Mesenteric fat pad (tissue), 1 donor: Measurements from ENCODE around the gene FCGR3A. TPM values are rescaled to one million over a fixed set of nuclear protein-coding genes. Genes with fewer than 3 reads are reported as not detected.
"Not testable (repeated sequence)": the region's sequence is repeated elsewhere in the genome, so short reads cannot be mapped to it uniquely, and the experiment has no call there.

Source experiments
- DNase-seq: peaks from one replicate; pipeline ENCODE4 v3.0.0-alpha.2; 2020; ENCODE audit warnings: low spot score
- total RNA-seq: library from RNA; stranded (reverse); fragmentation: NEBNext Ultra II Directional; extraction: Animal tissue kit (Norgen Biotek cat#: 25700); gene quantifications from one replicate; pipeline ENCODE4 v1.2.1, GENCODE V29; 2021
- donor health status: DM: yes; HTN: yes; CAD: no.

The FCGR3A gene
- total RNA-seq, 1 donor from 2014 or later: 117 TPM

DNA sequence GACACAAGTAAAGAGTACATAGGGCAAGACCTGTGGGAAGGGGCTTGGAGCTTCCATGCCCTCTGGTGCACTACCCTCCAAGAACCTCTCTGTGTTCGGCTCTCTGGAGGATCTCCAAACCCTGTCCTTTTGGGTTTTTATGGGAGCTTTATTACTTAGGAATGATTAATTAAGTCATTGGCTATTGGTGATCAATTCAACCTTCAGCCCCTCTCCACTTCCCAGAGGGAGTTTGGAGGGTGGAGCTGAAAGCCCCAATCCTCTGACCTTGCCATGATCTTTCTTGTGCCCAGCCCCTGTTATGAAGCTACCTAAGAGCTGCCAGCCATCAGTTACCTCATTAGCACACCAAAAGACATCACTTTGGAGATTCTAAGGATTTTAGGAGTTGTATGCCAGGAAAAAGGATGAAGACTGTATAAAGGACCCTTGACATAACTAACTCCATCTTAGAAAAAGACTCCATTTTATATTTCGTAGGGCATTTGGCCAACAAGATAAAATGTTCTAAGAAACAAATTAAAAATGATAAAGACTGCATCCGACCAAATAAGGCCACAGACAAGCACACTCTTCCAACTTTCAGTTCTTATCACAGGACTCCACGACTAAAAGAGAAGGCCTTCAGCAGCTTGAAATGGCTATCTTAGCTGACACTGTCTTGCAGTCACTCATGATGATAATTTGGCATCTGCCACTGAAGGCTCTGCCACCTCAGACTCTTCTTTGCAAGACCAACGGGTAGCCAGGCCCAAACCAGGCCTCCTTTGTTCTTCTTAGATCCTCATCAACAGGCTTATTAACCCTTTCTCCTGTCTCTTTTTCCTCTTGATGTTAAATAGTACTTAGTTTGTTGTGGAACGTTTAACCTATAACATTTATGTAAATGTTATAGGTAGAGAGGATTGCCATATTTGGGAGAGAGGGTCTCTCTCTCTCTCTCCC lies 8.2 kb upstream of the FCGR3A start:
- not testable (repeated sequence) for DNase-seq

DNA sequence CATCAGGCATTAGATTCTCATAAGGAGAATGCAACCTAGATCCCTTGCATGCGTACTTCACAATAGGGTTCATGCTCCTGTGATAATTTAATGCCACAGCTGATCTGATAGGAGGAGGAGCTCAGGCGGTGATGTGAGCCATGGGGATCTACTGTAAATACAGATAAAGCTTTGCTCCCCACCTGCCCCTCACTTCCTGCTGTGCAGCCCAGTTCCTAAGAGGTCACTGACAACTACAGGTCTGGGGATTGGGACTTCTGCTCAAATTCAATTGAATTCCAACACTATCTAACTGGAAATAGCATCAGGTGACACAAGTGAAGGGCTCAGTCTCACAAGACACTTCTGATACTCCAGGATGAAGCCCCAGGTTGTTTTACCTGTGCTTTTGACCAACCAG lies 7.4 kb upstream of the FCGR3A start:
- not testable (repeated sequence) for DNase-seq

DNA sequence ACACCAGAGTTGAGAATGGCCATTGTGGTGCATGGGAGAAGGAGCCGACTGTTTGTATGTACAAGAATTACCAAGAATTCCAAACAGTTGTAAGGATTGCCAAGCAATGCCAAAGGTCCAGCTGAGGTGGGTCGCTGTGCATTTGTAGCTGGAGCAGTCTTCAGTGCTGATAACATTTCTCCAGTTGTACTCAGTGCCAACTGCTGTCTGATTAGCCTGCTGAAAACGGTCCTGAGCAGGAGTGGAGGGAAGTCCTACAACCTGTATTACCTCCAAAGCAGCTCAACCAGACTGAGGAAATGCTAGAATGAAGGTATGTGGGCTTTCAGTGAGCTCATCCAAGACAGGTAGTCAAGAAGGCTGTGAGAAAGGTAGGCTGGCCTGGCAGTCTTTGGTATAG lies 6.5 kb upstream of the FCGR3A start:
- not testable (repeated sequence) for DNase-seq

DNA sequence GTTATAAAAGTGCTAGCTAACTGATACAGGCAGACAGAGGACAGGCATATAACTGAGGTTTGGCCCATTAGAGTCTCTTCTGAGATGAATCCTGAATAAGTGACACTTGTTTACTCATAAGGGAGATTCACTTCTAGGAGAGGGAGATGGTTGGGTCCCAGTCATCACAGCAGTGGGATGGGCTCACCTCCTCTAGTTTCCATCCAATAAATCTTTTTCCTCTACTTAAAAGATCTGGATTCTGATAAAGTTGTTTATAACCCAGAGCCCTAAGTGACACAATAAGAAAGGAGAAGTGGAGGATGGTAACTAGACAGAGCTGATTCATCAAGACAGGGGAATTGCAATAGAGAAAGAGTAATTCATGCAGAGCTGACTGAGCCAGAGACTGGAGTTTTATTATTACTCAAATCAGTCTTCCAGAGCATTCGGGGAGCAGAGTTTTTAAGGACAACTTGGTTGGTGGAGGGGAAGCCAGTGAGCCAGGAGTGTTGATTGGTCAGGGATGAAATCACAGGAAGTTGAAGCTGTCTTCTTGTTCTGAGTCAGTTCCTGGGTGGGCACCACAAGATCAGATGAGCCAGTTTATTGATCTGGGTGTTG lies 5.3 kb upstream of the FCGR3A start:
- not testable (repeated sequence) for DNase-seq

DNA sequence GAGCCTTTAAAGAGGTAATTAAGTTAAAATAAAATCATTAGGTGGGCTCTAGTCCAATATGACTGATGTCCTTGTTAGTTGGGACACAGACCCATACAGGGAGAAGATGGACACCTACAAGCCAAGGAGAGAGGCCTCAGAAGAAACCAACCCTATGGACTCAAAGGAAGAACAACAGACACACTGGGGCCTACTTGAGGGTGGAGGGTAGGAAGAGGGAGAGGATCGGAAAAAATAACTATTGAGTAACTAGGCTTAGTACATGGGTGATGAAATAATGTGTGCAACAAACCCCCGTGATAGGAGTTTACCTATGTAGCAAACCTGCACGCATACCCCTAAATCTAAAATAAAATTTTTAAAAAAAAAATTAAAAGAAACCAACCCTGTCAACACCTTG lies 4.7 kb upstream of the FCGR3A start:
- not testable (repeated sequence) for DNase-seq

DNA sequence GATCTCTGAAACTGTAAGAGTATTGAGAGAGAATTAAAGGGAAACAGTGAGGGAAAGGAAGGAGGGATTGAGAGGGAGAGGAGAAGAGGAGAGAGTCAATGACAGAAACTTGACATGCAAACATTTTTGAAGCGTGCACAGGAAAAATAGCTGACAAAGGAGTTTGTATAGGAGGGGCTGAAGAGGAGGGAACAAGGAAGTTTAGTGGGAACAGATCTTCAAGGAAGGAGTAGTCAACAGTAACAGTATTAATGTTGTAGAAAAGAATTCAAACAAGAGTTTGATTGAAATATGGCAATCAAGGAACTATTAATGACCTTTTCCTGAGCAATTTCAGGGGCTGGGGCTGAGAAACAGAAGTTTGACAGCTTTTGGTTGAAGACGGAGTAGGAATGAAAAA lies 4.0 kb upstream of the FCGR3A start:
- not testable (repeated sequence) for DNase-seq

DNA sequence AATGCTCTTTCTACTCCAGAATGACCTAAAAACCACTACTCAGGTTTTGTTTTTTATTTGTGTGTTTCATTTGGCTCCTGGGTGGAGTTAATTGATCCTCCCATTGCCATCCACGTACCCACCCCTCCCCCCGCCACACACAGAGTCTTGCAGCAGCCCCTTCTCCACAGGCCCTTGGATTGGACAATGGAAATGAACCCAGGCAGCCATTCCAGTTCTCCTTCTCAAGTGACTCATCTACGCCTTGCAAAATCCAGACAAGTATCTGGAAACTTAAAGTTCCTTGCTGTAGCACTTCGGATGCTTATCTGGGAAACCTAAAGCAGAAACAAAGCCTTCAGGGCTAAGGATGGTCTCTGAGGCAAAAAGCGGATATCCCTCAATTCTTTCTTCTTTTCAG lies 1.3 kb upstream of the FCGR3A start:
- not testable (repeated sequence) for DNase-seq

DNA sequence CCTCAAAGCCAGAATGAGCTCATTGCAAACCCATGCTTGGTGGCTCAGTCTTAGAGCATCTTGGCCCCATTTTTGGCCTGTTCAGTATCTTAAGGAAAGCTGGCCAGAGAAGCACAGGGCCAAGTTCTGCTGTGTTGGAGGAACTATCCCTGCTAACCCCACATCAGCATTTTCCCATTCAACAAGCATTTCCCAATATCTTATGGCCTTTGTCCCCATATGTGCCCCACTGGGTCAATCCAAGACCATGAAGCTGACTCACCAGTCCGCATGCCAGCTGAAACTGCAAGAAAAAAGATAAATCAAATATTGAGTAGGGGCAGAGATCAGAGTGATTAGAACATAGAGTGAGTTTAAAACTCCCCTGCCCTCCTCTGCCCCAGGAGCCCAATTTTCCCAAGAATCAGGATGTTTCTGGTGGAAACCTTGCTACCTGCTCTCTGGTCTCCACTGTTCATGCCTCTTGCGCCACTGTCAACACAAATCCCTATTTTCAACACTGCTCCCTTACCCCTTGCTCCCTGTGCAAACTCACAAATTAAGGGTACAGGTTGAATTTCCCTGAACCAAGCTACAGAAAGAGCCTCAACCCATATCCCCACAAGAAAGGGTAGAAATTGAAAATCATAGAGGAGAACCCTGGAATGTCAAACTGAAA lies 740 bp downstream of the FCGR3A start:
- DNase-seq: not testable (repeated sequence)

DNA sequence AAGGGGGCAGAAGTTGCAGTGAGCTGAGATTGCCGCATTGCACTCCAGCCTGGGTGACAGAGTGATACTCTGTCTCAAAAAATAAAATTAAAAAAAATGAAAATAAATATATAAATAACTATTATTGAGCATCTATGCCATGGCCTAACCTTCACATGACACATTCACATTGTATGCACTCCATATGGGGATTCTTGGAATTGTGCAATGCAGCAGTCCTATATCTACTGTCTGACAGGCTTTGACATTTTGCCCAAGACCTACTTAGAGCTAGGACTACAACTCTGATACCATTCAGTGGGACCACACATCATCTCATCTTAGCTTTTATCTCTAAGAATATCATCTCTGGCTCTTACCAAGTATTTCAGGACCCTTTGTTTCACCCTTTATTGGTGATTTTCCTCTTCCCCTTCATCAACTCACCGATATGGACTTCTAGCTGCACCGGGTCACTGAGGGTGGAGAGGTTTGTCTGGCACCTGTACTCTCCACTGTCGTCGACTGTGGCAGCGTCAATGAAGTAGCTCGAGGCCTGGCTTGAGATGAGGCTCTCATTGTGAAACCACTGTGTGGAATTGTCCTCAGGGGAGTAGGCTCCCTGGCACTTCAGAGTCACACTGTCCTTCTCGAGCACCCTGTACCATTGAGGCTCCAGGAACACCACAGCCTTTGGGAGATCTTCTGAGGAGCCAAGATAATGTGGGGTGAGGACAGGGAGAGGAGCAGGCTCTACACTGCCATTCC lies 1.4 kb downstream of the FCGR3A start:
- DNase-seq: not testable (repeated sequence)

DNA sequence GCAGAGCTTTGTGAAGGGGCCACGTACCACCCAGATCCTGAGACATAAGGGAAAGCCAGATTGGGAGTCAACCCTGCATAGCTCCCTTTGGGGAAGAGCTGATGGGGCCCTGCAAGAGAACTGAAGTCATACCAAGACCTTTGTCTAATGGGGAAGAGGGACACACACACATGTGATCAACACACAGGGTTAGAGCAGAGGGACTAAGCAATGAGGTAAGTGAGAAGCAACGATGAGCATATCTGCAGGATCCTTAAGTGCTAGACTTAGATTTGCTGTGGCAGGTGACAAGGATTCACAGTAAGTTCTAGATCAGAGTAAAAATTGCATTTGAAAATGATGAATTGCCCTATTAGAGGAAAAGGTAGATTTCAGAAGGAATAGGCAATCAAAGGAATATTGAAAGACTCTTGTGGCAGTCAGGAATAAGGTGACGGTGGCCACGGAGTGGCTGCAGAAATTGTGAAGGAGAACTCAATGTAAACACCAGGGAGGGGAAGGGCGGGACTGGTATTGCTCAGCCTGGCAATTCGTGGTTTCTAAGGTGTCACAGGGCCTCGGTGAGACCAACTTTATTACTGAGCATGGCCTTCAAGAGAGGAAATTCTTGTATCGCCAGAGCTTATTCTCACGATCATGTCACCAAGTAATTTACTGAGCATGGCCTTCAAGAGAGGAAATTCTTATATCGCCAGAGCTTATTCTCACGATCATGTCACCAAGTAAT lies 4.5 kb downstream of the FCGR3A start:
- not testable (repeated sequence) for DNase-seq

DNA sequence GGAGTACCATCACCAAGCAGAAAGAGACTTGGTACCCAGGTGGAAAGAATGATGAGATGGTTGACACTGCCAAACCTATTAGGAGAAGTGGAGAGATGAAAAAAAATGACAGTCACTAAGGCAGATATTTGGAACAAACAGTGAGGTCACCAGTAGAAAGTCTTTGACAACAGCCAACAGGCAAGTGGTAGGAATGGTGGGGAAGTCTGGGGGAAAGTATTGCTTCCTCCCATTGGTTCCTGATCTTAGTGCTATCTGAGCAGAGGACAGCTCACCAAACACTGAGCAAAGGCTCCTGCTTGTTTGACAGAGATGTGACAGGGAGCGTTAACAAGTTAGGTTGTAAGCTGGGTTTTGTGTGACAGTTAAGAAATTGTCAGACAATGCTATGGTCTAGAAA lies 6.5 kb downstream of the FCGR3A start:
- not testable (repeated sequence) for DNase-seq

DNA sequence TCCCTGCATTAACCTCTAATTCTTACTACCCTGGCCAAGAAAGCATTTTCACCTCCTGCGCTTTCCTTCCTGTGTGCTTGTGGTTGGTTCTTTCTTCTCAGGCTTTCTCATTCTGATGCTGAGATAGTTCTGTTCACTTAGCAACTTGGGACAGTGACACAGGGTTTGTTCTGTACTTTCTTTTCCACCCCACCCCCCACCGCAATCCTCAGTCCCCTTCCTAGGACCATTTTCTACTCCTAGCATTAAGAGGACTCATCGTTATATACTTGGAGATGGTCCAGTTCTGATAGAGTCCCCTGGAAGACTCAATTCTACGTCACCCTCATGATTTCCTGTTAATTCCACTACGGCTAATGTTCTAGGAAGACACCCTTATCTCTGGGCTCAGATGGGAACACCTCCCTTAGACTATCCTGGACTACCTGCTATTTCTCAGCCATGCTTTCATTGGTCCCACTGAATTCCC lies 7.5 kb downstream of the FCGR3A start:
- DNase-seq: not testable (repeated sequence)

DNA sequence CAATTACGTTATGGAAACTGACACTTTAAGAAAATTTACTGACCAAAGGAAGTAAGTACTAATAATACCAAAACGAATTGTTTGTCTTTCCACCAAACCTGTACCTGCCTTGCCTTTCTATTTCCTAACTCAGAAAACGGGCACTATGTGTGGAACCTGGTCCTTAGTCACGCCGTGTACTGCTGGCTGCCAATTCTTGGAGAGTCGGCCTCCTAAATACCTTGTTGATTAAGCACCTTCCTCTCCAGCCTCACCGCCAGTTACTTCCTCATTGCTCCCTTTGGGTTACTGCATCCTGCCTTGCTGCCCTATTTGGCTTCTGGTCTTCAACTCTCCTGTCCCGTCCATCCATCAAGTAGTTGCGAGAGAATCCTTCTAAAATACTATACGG lies 9.1 kb downstream of the FCGR3A start:
- DNase-seq: not testable (repeated sequence)

DNA sequence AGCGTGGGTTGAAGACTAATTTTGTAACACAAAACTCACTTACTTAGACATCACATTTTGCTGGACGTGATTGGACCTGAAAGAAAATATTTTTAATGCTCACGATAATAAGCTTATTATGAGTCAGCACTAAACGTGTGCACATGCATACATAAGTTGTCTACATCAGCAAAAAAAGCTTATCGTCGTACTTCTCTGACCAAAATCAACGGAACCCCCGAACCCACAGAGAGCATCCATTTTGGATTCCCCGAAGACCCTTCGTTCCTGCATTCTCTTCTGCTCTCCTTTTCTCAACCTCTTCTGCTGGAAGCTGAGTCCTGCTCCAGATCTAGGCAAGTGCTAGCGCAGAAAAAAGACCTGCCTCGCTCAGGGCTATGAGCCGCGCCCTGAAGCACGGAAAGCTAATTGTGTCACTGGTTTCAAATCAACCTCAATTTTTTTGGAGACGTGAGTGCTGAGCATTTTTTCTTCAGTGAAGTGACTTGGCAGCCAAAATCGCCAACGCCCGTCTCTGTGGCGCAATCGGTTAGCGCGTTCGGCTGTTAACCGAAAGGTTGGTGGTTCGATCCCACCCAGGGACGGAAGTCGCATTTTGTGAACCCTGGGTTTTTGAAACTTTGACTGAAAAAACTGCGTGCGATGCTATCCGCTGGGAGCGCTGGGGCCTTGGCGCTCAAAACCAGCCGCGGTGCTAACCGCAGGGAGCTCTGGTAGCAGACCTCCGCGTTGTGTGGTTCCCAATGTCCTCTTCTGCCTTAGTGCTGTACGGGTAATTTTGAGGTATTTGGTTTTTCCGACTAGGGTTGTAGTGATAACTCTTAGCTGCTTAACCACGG lies 9.7 kb downstream of the FCGR3A start:
- not testable (repeated sequence) for DNase-seq

DNA sequence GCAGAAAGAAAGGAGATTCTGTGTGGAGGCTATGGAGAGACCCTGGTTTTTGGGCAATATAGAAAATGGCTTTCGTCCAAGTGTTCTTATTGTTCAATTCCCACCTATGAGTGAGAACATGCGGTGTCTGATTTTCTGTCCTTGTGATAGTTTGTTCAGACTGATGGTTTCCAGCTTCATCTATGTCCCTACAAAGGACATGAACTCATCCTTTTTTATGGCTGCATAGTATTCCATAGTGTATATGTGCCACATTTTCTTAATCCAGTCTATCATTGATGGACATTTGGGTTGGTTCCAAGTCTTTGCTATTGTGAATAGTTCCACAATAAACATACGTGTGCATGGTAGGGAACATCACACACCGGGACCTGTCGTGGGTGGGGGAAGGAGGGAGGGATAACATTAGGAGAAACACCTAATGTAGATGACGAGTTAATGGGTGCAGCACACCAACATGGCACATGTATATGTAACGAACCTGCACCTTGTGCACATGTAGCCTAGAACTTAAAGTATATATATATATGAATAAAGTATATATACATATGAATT lies 10.6 kb downstream of the FCGR3A start:
- not testable (repeated sequence) for DNase-seq

DNA sequence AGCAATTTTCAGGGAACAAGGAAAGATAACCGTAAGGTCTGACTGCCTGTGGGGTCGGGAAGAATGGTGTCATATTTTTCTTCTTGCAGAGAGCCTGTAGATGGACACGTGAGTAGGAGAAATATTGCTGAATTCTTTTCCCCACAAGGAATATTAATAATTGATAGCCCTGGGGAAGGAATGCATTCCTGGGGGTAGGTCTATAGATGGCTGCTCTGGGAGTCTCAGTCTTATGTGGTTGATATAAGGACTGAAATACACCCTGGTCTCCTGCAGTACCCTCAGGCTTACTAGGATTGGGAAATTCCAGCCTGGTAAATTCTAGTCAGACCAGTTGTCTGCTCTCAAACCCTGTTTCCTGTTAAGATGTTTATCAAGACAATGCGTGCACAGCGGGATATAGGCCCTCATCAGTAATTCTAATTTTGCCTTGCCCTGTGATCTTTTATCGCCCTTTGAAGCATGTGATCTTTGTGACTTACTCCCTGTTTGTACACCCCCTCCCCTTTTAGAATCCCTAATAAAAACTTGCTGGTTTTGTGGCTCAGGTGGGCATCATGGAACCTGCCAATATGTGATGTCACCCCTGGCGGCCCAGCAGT lies 12.4 kb downstream of the FCGR3A start:
- not testable (repeated sequence) for DNase-seq

DNA sequence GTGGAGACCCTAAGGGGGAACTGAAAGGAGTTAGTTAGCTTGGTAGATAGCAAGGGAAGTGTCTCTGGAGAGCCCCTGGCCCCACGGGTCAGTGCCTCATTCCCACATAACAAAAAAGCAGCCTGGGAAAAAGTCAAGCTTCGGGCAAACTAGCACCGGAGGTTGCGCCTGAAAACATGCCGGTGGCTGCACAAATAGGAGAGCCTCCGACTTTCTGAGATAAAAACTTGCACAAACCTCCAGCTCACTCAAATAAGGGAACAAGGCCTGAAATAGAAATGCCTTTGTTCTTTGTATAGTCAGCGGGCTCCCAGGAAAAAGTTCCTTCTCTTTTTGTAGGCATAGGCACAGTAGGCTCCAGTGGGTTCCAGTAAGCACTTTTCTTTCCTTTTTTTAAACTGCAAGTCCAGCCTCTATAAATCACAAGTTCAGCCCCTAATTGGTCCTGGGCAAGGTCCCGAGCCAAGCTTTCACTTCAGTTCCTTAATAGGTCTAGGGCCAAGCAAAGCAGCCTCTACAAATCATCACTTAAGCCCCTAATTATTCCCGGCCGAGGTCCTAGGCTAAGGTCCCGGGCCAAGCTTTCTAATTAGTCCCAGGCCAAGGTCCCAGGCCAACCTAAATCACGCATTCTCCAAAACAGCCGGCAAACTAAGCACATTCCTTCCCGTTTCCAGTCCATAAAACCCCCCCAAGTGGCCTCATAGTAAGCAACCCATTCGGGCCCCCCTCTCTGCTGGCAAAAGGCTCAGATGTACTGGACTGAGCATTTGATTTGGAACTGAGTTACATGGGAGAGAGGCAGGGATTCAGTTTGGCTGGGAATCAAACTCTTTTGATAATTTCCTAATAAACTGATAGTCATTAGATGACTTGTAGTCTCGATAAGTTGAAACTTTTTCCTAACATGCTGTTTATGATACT lies 16.7 kb downstream of the FCGR3A start:
- not testable (repeated sequence) for DNase-seq
